Non-pigmented ciliary epithelial cell (primary cell): Measurements from ENCODE around the gene NCBP3.
"Not testable (repeated sequence)": the region's sequence is repeated elsewhere in the genome, so short reads cannot be mapped to it uniquely, and the experiment has no call there.

ENCODE experiments used
- DNase-seq: peaks from one replicate; pipeline ENCODE4 v3.0.0-alpha.2; 2010; ENCODE audit warnings: low read depth

Gene NCBP3

GRCh38 chr17:3792481-3792880, 53.6 kb downstream of the NCBP3 start:
- DNase-seq: no peak

GRCh38 chr17:3788200-3788599, 57.8 kb downstream of the NCBP3 start:
- no peak for DNase-seq

- DNase-seq: not testable (repeated sequence)
These were observed 60.7 kb downstream of the NCBP3 start for GRCh38 chr17:3785323-3785722.

GRCh38 chr17:3782751-3783150, 63.3 kb downstream of the NCBP3 start:
- no peak for DNase-seq

GRCh38 chr17:3780986-3781385, 65.1 kb downstream of the NCBP3 start:
- DNase-seq: no peak

GRCh38 chr17:3777366-3778120, 68.5 kb downstream of the NCBP3 start:
- DNase-seq: no peak

GRCh38 chr17:3773966-3774365, 72.1 kb downstream of the NCBP3 start:
- no peak for DNase-seq

- DNase-seq: peak; percentile 31
These were observed 72.5 kb downstream of the NCBP3 start for GRCh38 chr17:3773511-3773910.

GRCh38 chr17:3772764-3773163, 73.3 kb downstream of the NCBP3 start:
- DNase-seq: no peak

- no peak for DNase-seq
These were observed 74.9 kb downstream of the NCBP3 start for GRCh38 chr17:3771140-3771539.

- DNase-seq: no peak
These were observed 75.6 kb downstream of the NCBP3 start for GRCh38 chr17:3770466-3770865.

- DNase-seq: no peak
These were observed 77.3 kb downstream of the NCBP3 start for GRCh38 chr17:3768769-3769168.

GRCh38 chr17:3768341-3768740, 77.7 kb downstream of the NCBP3 start:
- no peak for DNase-seq

- DNase-seq: no peak
These were observed 79.3 kb downstream of the NCBP3 start for GRCh38 chr17:3766779-3767178.

- no peak for DNase-seq
These were observed 80.1 kb downstream of the NCBP3 start for GRCh38 chr17:3765981-3766380.

- no peak for DNase-seq
These were observed 82.3 kb downstream of the NCBP3 start for GRCh38 chr17:3763777-3764170.

- DNase-seq: no peak
These were observed 82.9 kb downstream of the NCBP3 start for GRCh38 chr17:3762922-3763776.

- no peak for DNase-seq
These were observed 84.1 kb downstream of the NCBP3 start for GRCh38 chr17:3761918-3762380.

- no peak for DNase-seq
These were observed 84.8 kb downstream of the NCBP3 start for GRCh38 chr17:3761036-3761917.

- DNase-seq: no peak
These were observed 86.3 kb downstream of the NCBP3 start for GRCh38 chr17:3759597-3760216.

- DNase-seq: no peak
These were observed 90.6 kb downstream of the NCBP3 start for GRCh38 chr17:3755335-3756030.
